ENCODE data around the gene GDF7. TPM values are rescaled to one million over a fixed set of nuclear protein-coding genes. Genes with fewer than 3 reads are reported as not detected.

Gene GDF7
- total RNA-seq, 1 experiment from 2014 or later: 0.04 TPM

- H2BK5ac ChIP-seq (ENCODE audit: insufficient read length, low read length): no peak overlapping the region
- no CpG with 5 or more reads among the region's 49 CpGs for WGBS (ENCODE audit: extremely low coverage, insufficient read length, low lambda C conversion rate)
- H3K27ac Mint-ChIP-seq: peak overlapping the region in 1 of 3 experiments; percentile 55; a peak in 1 of 7 replicates
- H2BK15ac ChIP-seq (ENCODE audit: low read depth, low read length): no peak overlapping the region
- H2AFZ ChIP-seq (ENCODE audit: low read length): no peak overlapping the region
- no peaks in the 10 kb centered on the region for H3K79me1 ChIP-seq (ENCODE audit: insufficient read depth, low read depth, low read length, poor library complexity, severe bottlenecking)
- H3K4me2 ChIP-seq (ENCODE audit: insufficient read depth, insufficient read length, low read length): peak overlapping the region; percentile 58
- peaks cover 18% of the 10 kb centered on the region for H3K23me2 ChIP-seq (ENCODE audit: insufficient read length, low read depth, low read length, poor library complexity, severe bottlenecking)
- no peak overlapping the region for H3K27ac ChIP-seq (ENCODE audit: insufficient read length, low read depth, low read length)
- H3K56ac ChIP-seq (ENCODE audit: insufficient read length, low read depth, low read length): no peak overlapping the region
- H3T11ph ChIP-seq (ENCODE audit: low read length): no peak overlapping the region
- no peak overlapping the region for H2AK5ac ChIP-seq (ENCODE audit: insufficient read length, low read length)
- no peak overlapping the region for H2BK12ac ChIP-seq (ENCODE audit: insufficient read length, low read depth, low read length)
- no peak for TF ChIP-seq CTCF (conservative IDR thresholded peaks at IDR 0.05)
- H4K20me1 ChIP-seq (ENCODE audit: control insufficient read depth, insufficient read depth, insufficient read length): no peaks in the 10 kb centered on the region
- H3K4ac ChIP-seq (ENCODE audit: low read depth, low read length): no peak overlapping the region
- peaks cover 96% of the 10 kb centered on the region for H3K27me3 Mint-ChIP-seq (ENCODE audit: low read depth)
- no peak overlapping the region for H3K18ac ChIP-seq (ENCODE audit: insufficient read length, low read depth, low read length)
- H3K9me3 Mint-ChIP-seq: peaks cover 0 to 2% of the 10 kb centered on the region in 2 experiments; a peak in 2 of 5 replicates
- no peak overlapping the region for H3K23ac ChIP-seq (ENCODE audit: insufficient read length, low read depth, low read length)
- peak overlapping the region; percentile 59 to 85 for H3K4me3 Mint-ChIP-seq
- no peak overlapping the region for H3K14ac ChIP-seq (ENCODE audit: insufficient read depth, low read length)
- H3K9me3 ChIP-seq (ENCODE audit: control insufficient read depth, low read depth, low read length): no peaks in the 10 kb centered on the region
- no peaks in the 10 kb centered on the region for H3K36me3 Mint-ChIP-seq (ENCODE audit: insufficient read depth in 1 of 3, low read depth in 3 of 3)
- H2BK120ac ChIP-seq (ENCODE audit: low read depth, low read length, poor library complexity, severe bottlenecking): no peak overlapping the region
- H2BK20ac ChIP-seq (ENCODE audit: low read depth, low read length, poor library complexity, severe bottlenecking): no peak overlapping the region
- no peak for DNase-seq
- peaks cover 77% of the 10 kb centered on the region for H3K27me3 ChIP-seq (ENCODE audit: insufficient read depth, low read length)
- no peaks in the 10 kb centered on the region for H3K79me2 ChIP-seq (ENCODE audit: insufficient read depth, low read length)
- H3K9ac ChIP-seq (ENCODE audit: extremely low read depth, insufficient read length, low read length): no peak overlapping the region
- peaks cover 11 to 45% of the 10 kb centered on the region in 2 experiments for H3K4me1 Mint-ChIP-seq
- H4K91ac ChIP-seq (ENCODE audit: insufficient read length, low read depth, low read length): no peak overlapping the region
- no peak overlapping the region for H4K5ac ChIP-seq (ENCODE audit: insufficient read length, low read depth, low read length)
- H4K8ac ChIP-seq (replicated peaks; ENCODE audit: insufficient read length, low read depth, low read length): no peak overlapping the region
- H3K4me1 ChIP-seq (ENCODE audit: insufficient read depth, low read length): no peaks in the 10 kb centered on the region
Observed at GRCh38 chr2:20665243-20666004, 1.5 kb upstream of the GDF7 start.

All from H9 (cell line).